ENCODE data around the gene WWOX. TPM values are rescaled to one million over a fixed set of nuclear protein-coding genes. Genes with fewer than 3 reads are reported as not detected.

The WWOX gene
- total RNA-seq, 1 experiment from 2014 or later, result 28.3 TPM

- H4K20me1 ChIP-seq (ENCODE audit: low read length), result no peaks in the 10 kb centered on the region
- no peak overlapping the region for H3K27ac ChIP-seq (ENCODE audit: low read length)
- DNase-seq, result no peak
- H3K4me3 ChIP-seq (ENCODE audit: low read length), result no peak overlapping the region
- no peaks in the 10 kb centered on the region for H3K9me2 ChIP-seq (replicated peaks; ENCODE audit: low read length)
- no peak for TF ChIP-seq EZH2phosphoT487 (IDR thresholded peaks at IDR 0.05; ENCODE audit: borderline replicate concordance, low read length)
- TF ChIP-seq CTCF (conservative IDR thresholded peaks at IDR 0.05; ENCODE audit: low read depth, low read length), result no peak
- no peak for TF ChIP-seq EZH2 (IDR thresholded peaks at IDR 0.05; ENCODE audit: low read length, unreplicated experiment)
- H3K79me2 ChIP-seq (ENCODE audit: low read length), result no peaks in the 10 kb centered on the region
- no peak overlapping the region for H2AFZ ChIP-seq (ENCODE audit: low read length)
- no peaks in the 10 kb centered on the region for H3K9me3 ChIP-seq (ENCODE audit: low read length)
- no TSS peak for BruUV-seq (replicated peaks)
- H3K27me3 ChIP-seq (ENCODE audit: low read length), result no peaks in the 10 kb centered on the region
- POLR2A ChIA-PET (ENCODE audit: unreplicated experiment), result no interaction called here
- H3K36me3 ChIP-seq (ENCODE audit: low read depth, low read length), result no peaks in the 10 kb centered on the region
- intact Hi-C loops (cut with micrococcal nuclease), result no loop called here
- CTCF ChIA-PET, result no interaction called here
- H3F3A ChIP-seq (ENCODE audit: low read length, unreplicated experiment), result no peaks in the 10 kb centered on the region
- H3K4me1 ChIP-seq (ENCODE audit: insufficient read depth, low read length), result no peaks in the 10 kb centered on the region
- no peak overlapping the region for H3K4me2 ChIP-seq (ENCODE audit: low read length)
- no peak for ATAC-seq
- H3K9ac ChIP-seq (ENCODE audit: low read length), result no peak overlapping the region
Observed at GRCh38 chr16:79206889-79207288, 1107.4 kb downstream of the WWOX start.

- no TSS peak for BruUV-seq (replicated peaks)
- Histone ChIP-seq H3K4me2 (ENCODE audit: low read length) (no peak overlapping the region), H2AFZ (ENCODE audit: low read length) (no peak overlapping the region), H3K9ac (ENCODE audit: low read length) (no peak overlapping the region), H3K4me1 (ENCODE audit: insufficient read depth, low read length) (no peaks in the 10 kb centered on the region), H4K20me1 (ENCODE audit: low read length) (no peaks in the 10 kb centered on the region), H3K9me2 (replicated peaks; ENCODE audit: low read length) (no peaks in the 10 kb centered on the region), H3K36me3 (ENCODE audit: low read depth, low read length) (no peaks in the 10 kb centered on the region), H3K4me3 (ENCODE audit: low read length) (no peak overlapping the region), H3K79me2 (ENCODE audit: low read length) (no peaks in the 10 kb centered on the region), H3K27ac (ENCODE audit: low read length) (no peak overlapping the region), H3F3A (ENCODE audit: low read length, unreplicated experiment) (no peaks in the 10 kb centered on the region), H3K27me3 (ENCODE audit: low read length) (no peaks in the 10 kb centered on the region), H3K9me3 (ENCODE audit: low read length) (no peaks in the 10 kb centered on the region)
- intact Hi-C loops (cut with micrococcal nuclease), result no loop called here
- CTCF ChIA-PET, result no interaction called here
- ATAC-seq, result no peak
- no peak for TF ChIP-seq EZH2 (IDR thresholded peaks at IDR 0.05; ENCODE audit: low read length, unreplicated experiment)
- no peak for TF ChIP-seq CTCF (conservative IDR thresholded peaks at IDR 0.05; ENCODE audit: low read depth, low read length)
- TF ChIP-seq EZH2phosphoT487 (IDR thresholded peaks at IDR 0.05; ENCODE audit: borderline replicate concordance, low read length), result no peak
- POLR2A ChIA-PET (ENCODE audit: unreplicated experiment), result no interaction called here
- DNase-seq, result no peak
Observed at GRCh38 chr16:79209308-79209707, 1109.9 kb downstream of the WWOX start.

- Histone ChIP-seq H3K36me3 (ENCODE audit: low read depth, low read length) (no peaks in the 10 kb centered on the region), H3K4me3 (ENCODE audit: low read length) (no peak overlapping the region), H3K27ac (ENCODE audit: low read length) (no peak overlapping the region), H3K4me2 (ENCODE audit: low read length) (no peak overlapping the region), H3K9me2 (replicated peaks; ENCODE audit: low read length) (no peaks in the 10 kb centered on the region), H3K9me3 (ENCODE audit: low read length) (no peaks in the 10 kb centered on the region), H3F3A (ENCODE audit: low read length, unreplicated experiment) (no peaks in the 10 kb centered on the region), H3K9ac (ENCODE audit: low read length) (no peak overlapping the region), H3K79me2 (ENCODE audit: low read length) (no peaks in the 10 kb centered on the region), H3K4me1 (ENCODE audit: insufficient read depth, low read length) (no peaks in the 10 kb centered on the region), H3K27me3 (ENCODE audit: low read length) (no peaks in the 10 kb centered on the region), H2AFZ (ENCODE audit: low read length) (no peak overlapping the region), H4K20me1 (ENCODE audit: low read length) (no peaks in the 10 kb centered on the region)
- intact Hi-C loops (cut with micrococcal nuclease), result no loop called here
- DNase-seq, result no peak
- CTCF ChIA-PET, result no interaction called here
- POLR2A ChIA-PET (ENCODE audit: unreplicated experiment), result no interaction called here
- no TSS peak for BruUV-seq (replicated peaks)
- TF ChIP-seq EZH2phosphoT487 (IDR thresholded peaks at IDR 0.05; ENCODE audit: borderline replicate concordance, low read length) (no peak), EZH2 (IDR thresholded peaks at IDR 0.05; ENCODE audit: low read length, unreplicated experiment) (no peak), CTCF (conservative IDR thresholded peaks at IDR 0.05; ENCODE audit: low read depth, low read length) (no peak)
- ATAC-seq, result no peak
Observed at GRCh38 chr16:79210607-79211006, 1111.2 kb downstream of the WWOX start.
